GM19239 (cell line): Measurements from ENCODE around the gene NDUFAF5.

ENCODE experiments used
- DNase-seq: peaks from one replicate; pipeline ENCODE4 v3.0.0; 2011; ENCODE audit warnings: low spot score; ENCODE audit not compliant: insufficient read length
- FAIRE-seq: peaks from 2 replicates; lab custom pipeline; 2011; peaks lifted over from hg19 to GRCh38; lab: Jason Lieb, UNC

NDUFAF5 gene

DNA sequence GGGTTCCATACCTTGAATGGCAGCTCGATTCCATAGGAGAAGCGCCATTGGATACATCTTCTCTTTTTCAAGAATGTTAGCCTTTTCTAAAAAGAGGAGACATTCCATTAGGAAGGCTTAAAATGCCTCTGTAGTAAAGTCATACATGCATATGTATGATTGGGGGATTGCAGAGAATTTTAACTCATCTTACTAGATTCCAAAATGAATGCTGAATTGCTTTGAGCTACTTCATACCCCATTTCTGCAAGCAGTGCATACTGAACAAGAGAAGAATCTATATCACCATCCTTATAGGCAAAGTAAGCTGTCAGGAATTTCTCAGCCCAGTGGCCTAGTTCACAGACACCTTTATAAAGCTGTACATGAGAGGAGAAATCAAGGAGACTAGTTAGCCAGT, 80.3 kb downstream of the NDUFAF5 start:
- FAIRE-seq: no peak

DNA sequence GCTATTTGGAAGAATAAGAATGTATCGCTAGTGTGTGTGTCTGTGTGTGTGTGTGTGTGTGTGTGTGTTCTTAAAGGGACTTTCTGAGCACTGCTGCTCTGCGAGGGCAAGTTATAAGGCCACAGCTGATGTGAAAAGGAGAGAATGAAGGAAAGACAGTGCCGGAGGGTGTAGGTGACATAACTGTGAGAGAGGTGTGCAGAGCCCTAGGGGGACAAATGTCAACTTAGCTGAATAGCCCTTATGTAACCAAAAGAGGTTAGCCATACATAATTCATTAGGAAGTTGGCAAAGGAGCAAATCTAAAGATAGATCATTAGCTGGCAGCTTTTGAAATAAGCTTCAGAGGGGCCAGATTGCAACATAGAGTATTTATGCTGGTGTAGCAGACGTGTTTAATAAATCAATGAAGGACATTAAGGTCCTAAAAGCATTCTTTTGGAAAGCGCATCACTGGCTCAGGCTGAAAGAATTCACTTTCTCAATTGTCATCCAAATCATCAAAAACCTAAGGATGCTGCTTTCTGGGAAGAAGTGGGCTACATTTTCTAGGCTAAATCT, 81.0 kb downstream of the NDUFAF5 start:
- no peak for DNase-seq

More for the DNA sequence above, 80.3 kb downstream of the NDUFAF5 start:
- DNase-seq: no peak

DNA sequence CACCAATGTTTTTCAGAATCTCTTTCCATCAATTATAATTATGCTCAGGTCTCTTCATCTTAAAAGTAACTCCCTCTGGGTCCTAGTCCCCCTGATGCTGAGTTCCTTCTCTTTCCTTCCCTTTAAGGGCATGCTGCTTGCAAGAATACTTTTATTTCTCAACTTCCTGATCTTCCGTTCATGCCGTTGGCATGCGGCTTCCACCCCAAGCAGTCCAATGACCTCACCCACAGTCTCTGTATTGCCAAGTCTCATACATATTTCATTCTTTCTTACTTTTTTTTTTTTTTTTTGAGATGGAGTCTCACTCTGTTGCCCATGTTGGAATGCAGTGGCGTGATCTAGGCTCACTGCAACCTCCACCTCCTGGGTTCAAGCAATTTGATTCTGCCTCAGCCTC, 83.5 kb downstream of the NDUFAF5 start:
- FAIRE-seq: no peak

More for the DNA sequence above, 81.0 kb downstream of the NDUFAF5 start:
- FAIRE-seq: no peak

DNA sequence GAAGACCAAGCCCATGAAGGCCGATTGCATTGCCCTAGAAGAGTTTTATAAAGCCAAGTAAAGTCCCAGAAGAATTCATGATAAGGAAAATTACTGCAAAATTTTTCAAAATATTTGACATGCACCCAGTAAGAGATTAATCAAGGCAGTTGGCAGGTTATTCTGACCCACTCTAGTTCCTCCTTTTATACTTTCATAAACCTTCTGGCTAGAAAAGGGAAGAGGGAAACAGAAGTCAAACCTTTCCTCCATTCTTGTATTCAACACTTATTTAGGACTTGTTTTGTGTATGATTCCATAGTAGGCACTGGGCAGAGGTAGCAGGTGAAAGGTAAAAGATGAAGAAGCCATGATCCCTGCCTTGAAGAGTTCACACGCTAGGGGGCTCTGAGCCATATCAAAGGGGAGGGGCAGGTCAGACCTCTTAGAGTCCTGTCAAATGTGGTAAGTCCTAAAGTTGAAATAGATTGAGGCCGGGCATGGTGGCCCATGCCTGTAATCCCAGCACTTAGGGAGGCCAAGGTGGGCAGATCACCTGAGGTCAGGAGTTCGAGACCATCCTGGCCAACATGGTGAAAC, 85.4 kb downstream of the NDUFAF5 start:
- DNase-seq: no peak
- no peak for FAIRE-seq

More for the DNA sequence above, 83.5 kb downstream of the NDUFAF5 start:
- no peak for DNase-seq
